ENCODE results near the gene UNC80.

DNA sequence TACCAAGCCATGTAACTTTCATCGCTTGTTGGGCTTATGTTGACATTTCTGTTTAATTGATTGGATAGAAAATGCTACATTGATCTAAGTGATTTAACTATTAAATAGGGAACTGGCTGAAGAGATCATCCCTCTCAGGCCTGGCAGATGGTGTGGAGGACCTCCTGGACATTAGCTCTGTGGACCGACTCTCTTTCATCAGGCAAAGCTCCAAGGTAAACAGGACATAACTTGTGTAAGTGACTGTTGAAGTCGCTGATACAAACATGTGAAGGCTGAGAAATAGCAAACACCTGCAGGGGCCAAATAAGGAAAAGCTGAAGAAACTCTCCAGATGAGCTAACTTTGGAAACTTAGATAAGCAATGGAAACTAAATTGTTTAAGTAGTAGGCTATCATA is 68.8 kb downstream of the UNC80 start:
- TF ChIP-seq POLR2A (IDR thresholded peaks at IDR 0.05): no peak
- TF ChIP-seq, protein P1, sequence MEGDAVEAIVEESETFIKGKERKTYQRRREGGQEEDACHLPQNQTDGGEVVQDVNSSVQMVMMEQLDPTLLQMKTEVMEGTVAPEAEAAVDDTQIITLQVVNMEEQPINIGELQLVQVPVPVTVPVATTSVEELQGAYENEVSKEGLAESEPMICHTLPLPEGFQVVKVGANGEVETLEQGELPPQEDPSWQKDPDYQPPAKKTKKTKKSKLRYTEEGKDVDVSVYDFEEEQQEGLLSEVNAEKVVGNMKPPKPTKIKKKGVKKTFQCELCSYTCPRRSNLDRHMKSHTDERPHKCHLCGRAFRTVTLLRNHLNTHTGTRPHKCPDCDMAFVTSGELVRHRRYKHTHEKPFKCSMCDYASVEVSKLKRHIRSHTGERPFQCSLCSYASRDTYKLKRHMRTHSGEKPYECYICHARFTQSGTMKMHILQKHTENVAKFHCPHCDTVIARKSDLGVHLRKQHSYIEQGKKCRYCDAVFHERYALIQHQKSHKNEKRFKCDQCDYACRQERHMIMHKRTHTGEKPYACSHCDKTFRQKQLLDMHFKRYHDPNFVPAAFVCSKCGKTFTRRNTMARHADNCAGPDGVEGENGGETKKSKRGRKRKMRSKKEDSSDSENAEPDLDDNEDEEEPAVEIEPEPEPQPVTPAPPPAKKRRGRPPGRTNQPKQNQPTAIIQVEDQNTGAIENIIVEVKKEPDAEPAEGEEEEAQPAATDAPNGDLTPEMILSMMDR (IDR thresholded peaks at IDR 0.05): no peak
